ENCODE results near the gene ELMO1.
A peak's percentile ranks its signal among the peaks of the same experiment; 100 is the strongest.

Gene ELMO1

GRCh38 chr7:37056234-37056912 lies 392.3 kb downstream of the ELMO1 start:
- no peaks in the 10 kb centered on the region for H3K36me3 ChIP-seq (ENCODE audit: control insufficient read depth, insufficient read depth, low read length)
- H3K4me3 ChIP-seq (ENCODE audit: low read depth, low read length), result no peak overlapping the region
- no peaks in the 10 kb centered on the region for H3K9me3 ChIP-seq (ENCODE audit: control insufficient read depth, insufficient read depth, low read length)
- H3K27ac ChIP-seq (ENCODE audit: low read depth, low read length), result no peak overlapping the region
- peaks cover 7% of the 10 kb centered on the region for H3K4me1 ChIP-seq (ENCODE audit: control insufficient read depth, insufficient read depth, low read length)
- no peak overlapping the region for H3K9ac ChIP-seq (ENCODE audit: low read depth, low read length)
- H3K27me3 ChIP-seq (ENCODE audit: control insufficient read depth, insufficient read depth, low read length), result no peaks in the 10 kb centered on the region

- Histone ChIP-seq H3K9me3 (ENCODE audit: control insufficient read depth, insufficient read depth, low read length) (no peaks in the 10 kb centered on the region), H3K36me3 (ENCODE audit: control insufficient read depth, insufficient read depth, low read length) (no peaks in the 10 kb centered on the region), H3K4me3 (ENCODE audit: low read depth, low read length) (no peak overlapping the region), H3K27me3 (ENCODE audit: control insufficient read depth, insufficient read depth, low read length) (no peaks in the 10 kb centered on the region), H3K9ac (ENCODE audit: low read depth, low read length) (no peak overlapping the region), H3K27ac (ENCODE audit: low read depth, low read length) (no peak overlapping the region), H3K4me1 (ENCODE audit: control insufficient read depth, insufficient read depth, low read length) (peaks cover 7% of the 10 kb centered on the region)
Measured at GRCh38 chr7:37054624-37055241, 393.9 kb downstream of the ELMO1 start.

GRCh38 chr7:37052705-37053104 lies 396.0 kb downstream of the ELMO1 start:
- Histone ChIP-seq H3K27ac (ENCODE audit: low read depth, low read length) (no peak overlapping the region), H3K4me1 (ENCODE audit: control insufficient read depth, insufficient read depth, low read length) (peaks cover 15% of the 10 kb centered on the region)

GRCh38 chr7:37050801-37051200 lies 397.9 kb downstream of the ELMO1 start:
- H3K36me3 ChIP-seq (ENCODE audit: control insufficient read depth, insufficient read depth, low read length), result no peaks in the 10 kb centered on the region
- H3K9ac ChIP-seq (ENCODE audit: low read depth, low read length), result no peak overlapping the region
- no peaks in the 10 kb centered on the region for H3K27me3 ChIP-seq (ENCODE audit: control insufficient read depth, insufficient read depth, low read length)
- H3K4me1 ChIP-seq (ENCODE audit: control insufficient read depth, insufficient read depth, low read length), result peaks cover 28% of the 10 kb centered on the region
- H3K4me3 ChIP-seq (ENCODE audit: low read depth, low read length), result no peak overlapping the region
- H3K9me3 ChIP-seq (ENCODE audit: control insufficient read depth, insufficient read depth, low read length), result no peaks in the 10 kb centered on the region
- no peak overlapping the region for H3K27ac ChIP-seq (ENCODE audit: low read depth, low read length)

More at GRCh38 chr7:37052705-37053104, 396.0 kb downstream of the ELMO1 start:
- Histone ChIP-seq H3K9ac (ENCODE audit: low read depth, low read length) (no peak overlapping the region), H3K4me3 (ENCODE audit: low read depth, low read length) (no peak overlapping the region), H3K36me3 (ENCODE audit: control insufficient read depth, insufficient read depth, low read length) (no peaks in the 10 kb centered on the region), H3K9me3 (ENCODE audit: control insufficient read depth, insufficient read depth, low read length) (no peaks in the 10 kb centered on the region), H3K27me3 (ENCODE audit: control insufficient read depth, insufficient read depth, low read length) (no peaks in the 10 kb centered on the region)

- Histone ChIP-seq H3K9me3 (ENCODE audit: control insufficient read depth, insufficient read depth, low read length) (no peaks in the 10 kb centered on the region), H3K9ac (ENCODE audit: low read depth, low read length) (no peak overlapping the region), H3K27me3 (ENCODE audit: control insufficient read depth, insufficient read depth, low read length) (no peaks in the 10 kb centered on the region), H3K4me1 (ENCODE audit: control insufficient read depth, insufficient read depth, low read length) (peaks cover 28% of the 10 kb centered on the region), H3K4me3 (ENCODE audit: low read depth, low read length) (no peak overlapping the region), H3K27ac (ENCODE audit: low read depth, low read length) (no peak overlapping the region), H3K36me3 (ENCODE audit: control insufficient read depth, insufficient read depth, low read length) (no peaks in the 10 kb centered on the region)
Measured at GRCh38 chr7:37048674-37049073, 400.0 kb downstream of the ELMO1 start.

- H3K36me3 ChIP-seq (ENCODE audit: control insufficient read depth, insufficient read depth, low read length), result no peaks in the 10 kb centered on the region
- H3K4me3 ChIP-seq (ENCODE audit: low read depth, low read length), result no peak overlapping the region
- peak overlapping the region; percentile 21 for H3K27ac ChIP-seq (ENCODE audit: low read depth, low read length)
- no peaks in the 10 kb centered on the region for H3K27me3 ChIP-seq (ENCODE audit: control insufficient read depth, insufficient read depth, low read length)
- H3K4me1 ChIP-seq (ENCODE audit: control insufficient read depth, insufficient read depth, low read length), result peaks cover 21% of the 10 kb centered on the region
- no peaks in the 10 kb centered on the region for H3K9me3 ChIP-seq (ENCODE audit: control insufficient read depth, insufficient read depth, low read length)
- H3K9ac ChIP-seq (ENCODE audit: low read depth, low read length), result no peak overlapping the region
Measured at GRCh38 chr7:37047260-37047659, 401.4 kb downstream of the ELMO1 start.

- Histone ChIP-seq H3K27ac (ENCODE audit: low read depth, low read length) (peak overlapping the region; percentile 23), H3K4me1 (ENCODE audit: control insufficient read depth, insufficient read depth, low read length) (peaks cover 21% of the 10 kb centered on the region), H3K9ac (ENCODE audit: low read depth, low read length) (no peak overlapping the region), H3K27me3 (ENCODE audit: control insufficient read depth, insufficient read depth, low read length) (no peaks in the 10 kb centered on the region), H3K9me3 (ENCODE audit: control insufficient read depth, insufficient read depth, low read length) (no peaks in the 10 kb centered on the region), H3K36me3 (ENCODE audit: control insufficient read depth, insufficient read depth, low read length) (no peaks in the 10 kb centered on the region), H3K4me3 (ENCODE audit: low read depth, low read length) (no peak overlapping the region)
Measured at GRCh38 chr7:37046531-37047079, 402.1 kb downstream of the ELMO1 start.

GRCh38 chr7:37045681-37046179 lies 402.9 kb downstream of the ELMO1 start:
- H3K9me3 ChIP-seq (ENCODE audit: control insufficient read depth, insufficient read depth, low read length), result no peaks in the 10 kb centered on the region
- H3K36me3 ChIP-seq (ENCODE audit: control insufficient read depth, insufficient read depth, low read length), result no peaks in the 10 kb centered on the region
- peaks cover 21% of the 10 kb centered on the region for H3K4me1 ChIP-seq (ENCODE audit: control insufficient read depth, insufficient read depth, low read length)
- no peak overlapping the region for H3K27ac ChIP-seq (ENCODE audit: low read depth, low read length)
- no peaks in the 10 kb centered on the region for H3K27me3 ChIP-seq (ENCODE audit: control insufficient read depth, insufficient read depth, low read length)
- no peak overlapping the region for H3K4me3 ChIP-seq (ENCODE audit: low read depth, low read length)
- H3K9ac ChIP-seq (ENCODE audit: low read depth, low read length), result no peak overlapping the region

- Histone ChIP-seq H3K4me1 (ENCODE audit: control insufficient read depth, insufficient read depth, low read length) (peaks cover 2% of the 10 kb centered on the region), H3K36me3 (ENCODE audit: control insufficient read depth, insufficient read depth, low read length) (no peaks in the 10 kb centered on the region), H3K27ac (ENCODE audit: low read depth, low read length) (no peak overlapping the region), H3K4me3 (ENCODE audit: low read depth, low read length) (no peak overlapping the region), H3K27me3 (ENCODE audit: control insufficient read depth, insufficient read depth, low read length) (no peaks in the 10 kb centered on the region), H3K9ac (ENCODE audit: low read depth, low read length) (no peak overlapping the region), H3K9me3 (ENCODE audit: control insufficient read depth, insufficient read depth, low read length) (no peaks in the 10 kb centered on the region)
Measured at GRCh38 chr7:37041461-37041860, 407.2 kb downstream of the ELMO1 start.

GRCh38 chr7:37040330-37040729 lies 408.3 kb downstream of the ELMO1 start:
- Histone ChIP-seq H3K27ac (ENCODE audit: low read depth, low read length) (no peak overlapping the region), H3K9me3 (ENCODE audit: control insufficient read depth, insufficient read depth, low read length) (no peaks in the 10 kb centered on the region), H3K27me3 (ENCODE audit: control insufficient read depth, insufficient read depth, low read length) (no peaks in the 10 kb centered on the region), H3K4me3 (ENCODE audit: low read depth, low read length) (no peak overlapping the region), H3K36me3 (ENCODE audit: control insufficient read depth, insufficient read depth, low read length) (no peaks in the 10 kb centered on the region), H3K9ac (ENCODE audit: low read depth, low read length) (no peak overlapping the region), H3K4me1 (ENCODE audit: control insufficient read depth, insufficient read depth, low read length) (no peaks in the 10 kb centered on the region)

GRCh38 chr7:37039131-37039749 lies 409.4 kb downstream of the ELMO1 start:
- H3K4me1 ChIP-seq (ENCODE audit: control insufficient read depth, insufficient read depth, low read length), result no peaks in the 10 kb centered on the region
- no peak overlapping the region for H3K9ac ChIP-seq (ENCODE audit: low read depth, low read length)
- H3K27ac ChIP-seq (ENCODE audit: low read depth, low read length), result no peak overlapping the region
- H3K9me3 ChIP-seq (ENCODE audit: control insufficient read depth, insufficient read depth, low read length), result no peaks in the 10 kb centered on the region
- H3K27me3 ChIP-seq (ENCODE audit: control insufficient read depth, insufficient read depth, low read length), result no peaks in the 10 kb centered on the region
- no peaks in the 10 kb centered on the region for H3K36me3 ChIP-seq (ENCODE audit: control insufficient read depth, insufficient read depth, low read length)
- no peak overlapping the region for H3K4me3 ChIP-seq (ENCODE audit: low read depth, low read length)

Measured in HUES48 (cell line).